ENCODE measurements around the gene CIRBP.
A peak's percentile ranks its signal among the peaks of the same experiment; 100 is the strongest.

CIRBP gene

GRCh38 chr19:1223018-1223855 is 45.9 kb upstream of the CIRBP start:
- TF ChIP-seq CTCF (IDR thresholded peaks at IDR 0.05; ENCODE audit: borderline replicate concordance, insufficient read depth, low read depth, low read length): peak; percentile 69
- no peak overlapping the region for H3K4me3 ChIP-seq (ENCODE audit: low read depth, low read length)

GRCh38 chr19:1224047-1224825 is 44.9 kb upstream of the CIRBP start:
- no peak for TF ChIP-seq CTCF (IDR thresholded peaks at IDR 0.05; ENCODE audit: borderline replicate concordance, insufficient read depth, low read depth, low read length)
- no peak overlapping the region for H3K4me3 ChIP-seq (ENCODE audit: low read depth, low read length)

- H3K4me3 ChIP-seq (ENCODE audit: low read depth, low read length): no peak overlapping the region
- no peak for TF ChIP-seq CTCF (IDR thresholded peaks at IDR 0.05; ENCODE audit: borderline replicate concordance, insufficient read depth, low read depth, low read length)
Observed at GRCh38 chr19:1224847-1225246, 44.3 kb upstream of the CIRBP start.

GRCh38 chr19:1225440-1226226 is 43.5 kb upstream of the CIRBP start:
- H3K4me3 ChIP-seq (ENCODE audit: low read depth, low read length): no peak overlapping the region
- TF ChIP-seq CTCF (IDR thresholded peaks at IDR 0.05; ENCODE audit: borderline replicate concordance, insufficient read depth, low read depth, low read length): no peak

GRCh38 chr19:1226227-1226518 is 43.0 kb upstream of the CIRBP start:
- TF ChIP-seq CTCF (IDR thresholded peaks at IDR 0.05; ENCODE audit: borderline replicate concordance, insufficient read depth, low read depth, low read length): no peak
- H3K4me3 ChIP-seq (ENCODE audit: low read depth, low read length): no peak overlapping the region

- no peak overlapping the region for H3K4me3 ChIP-seq (ENCODE audit: low read depth, low read length)
- no peak for TF ChIP-seq CTCF (IDR thresholded peaks at IDR 0.05; ENCODE audit: borderline replicate concordance, insufficient read depth, low read depth, low read length)
Observed at GRCh38 chr19:1226522-1227303, 42.4 kb upstream of the CIRBP start.

Data from GM12875 (cell line).